ENCODE data around the gene HPCAL1. TPM values are rescaled to one million over a fixed set of nuclear protein-coding genes. Genes with fewer than 3 reads are reported as not detected.

Gene HPCAL1
- total and polyA plus RNA-seq, 2 donors (not counting 3 experiments of a cell fraction or from before 2014, with no cell fraction given), result 56.5 to 77.4 TPM

DNA sequence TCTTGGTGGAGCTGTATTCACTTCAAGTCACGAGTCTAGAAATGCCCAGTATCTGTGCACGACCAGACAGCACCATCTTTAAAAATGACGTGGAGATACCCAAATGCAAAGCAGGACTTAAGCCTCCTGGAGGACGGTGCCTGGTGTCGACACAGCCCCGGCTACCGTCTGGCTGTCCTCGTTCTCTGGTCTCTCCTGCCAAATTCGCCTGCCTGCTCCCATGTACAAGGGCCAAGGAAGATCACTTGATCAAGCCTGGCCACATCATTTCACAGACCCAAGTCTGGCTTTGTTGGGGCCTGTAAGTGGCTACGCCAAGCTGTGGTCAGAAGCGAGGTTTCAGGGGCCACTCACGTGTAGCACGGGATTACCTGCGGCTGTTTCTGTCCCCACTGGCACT lies 136.0 kb downstream of the HPCAL1 start:
- Histone ChIP-seq H3K79me2 (ENCODE audit: control insufficient read depth, insufficient read depth, low read length) (no peaks in the 10 kb centered on the region), H3K9ac (replicated peaks; ENCODE audit: extremely low read depth, insufficient read depth, low read length) (no peak overlapping the region), H3K9me1 (replicated peaks; ENCODE audit: control insufficient read depth, extremely low read depth, insufficient read depth, low read length) (no peaks in the 10 kb centered on the region), H3K27me3 (ENCODE audit: control insufficient read depth in 2 of 2, insufficient read depth in 2 of 2, low read length in 2 of 2) (no peaks in the 10 kb centered on the region), H3K4me3 (replicated peaks in 1 of 3; ENCODE audit: insufficient read depth in 1 of 3, low read depth in 1 of 3, low read length in 3 of 3) (no peak overlapping the region), H3K9me3 (replicated peaks; ENCODE audit: control insufficient read depth, insufficient read depth, low read length) (no peaks in the 10 kb centered on the region), H3K4me2 (ENCODE audit: insufficient read depth, low read length) (no peak overlapping the region), H4K20me1 (replicated peaks; ENCODE audit: control insufficient read depth, extremely low read depth, insufficient read depth, low read length) (no peaks in the 10 kb centered on the region), H3K4me1 (ENCODE audit: control insufficient read depth, extremely low read depth, insufficient read depth, low read length) (peaks cover 3% of the 10 kb centered on the region), H2AFZ (ENCODE audit: low read depth, low read length) (no peak overlapping the region), H3K36me3 (ENCODE audit: control insufficient read depth in 2 of 2, extremely low read depth in 1 of 2, insufficient read depth in 2 of 2, low read length in 2 of 2) (peaks cover 19 to 23% of the 10 kb centered on the region in 2 experiments), H3K27ac (ENCODE audit: insufficient read depth, low read depth, low read length) (no peak overlapping the region)
- no peak for FAIRE-seq
- intact Hi-C loops (cut with micrococcal nuclease) (loop anchor here (5.0 kb wide), 1 partner anchor 626 kb away; no protein-coding TSS in a partner anchor), dilution Hi-C loops (cut with MboI; ENCODE audit: extremely low pct_ligation_motif_present, low sequenced_read_pairs) (no loop called here)
- no TSS peak for BruUV-seq (replicated peaks)
- POLR2A ChIA-PET, result no interaction called here
- peak; percentile 28 for TF ChIP-seq POLR2AphosphoS5 (IDR thresholded peaks at IDR 0.05; ENCODE audit: insufficient read depth, low read depth, low read length)
- no peak for TF ChIP-seq FOS (IDR thresholded peaks at IDR 0.05; ENCODE audit: borderline replicate concordance, insufficient read depth, low read length)
- no peak for DNase-seq (ENCODE audit: low read depth, low spot score)
- CTCF ChIA-PET, result interaction anchor here (3.0 to 10.5 kb wide), 3 partner anchors 221 to 367 kb away, joined by 18 to 565 read pairs (median 31); no protein-coding TSS in a partner anchor

DNA sequence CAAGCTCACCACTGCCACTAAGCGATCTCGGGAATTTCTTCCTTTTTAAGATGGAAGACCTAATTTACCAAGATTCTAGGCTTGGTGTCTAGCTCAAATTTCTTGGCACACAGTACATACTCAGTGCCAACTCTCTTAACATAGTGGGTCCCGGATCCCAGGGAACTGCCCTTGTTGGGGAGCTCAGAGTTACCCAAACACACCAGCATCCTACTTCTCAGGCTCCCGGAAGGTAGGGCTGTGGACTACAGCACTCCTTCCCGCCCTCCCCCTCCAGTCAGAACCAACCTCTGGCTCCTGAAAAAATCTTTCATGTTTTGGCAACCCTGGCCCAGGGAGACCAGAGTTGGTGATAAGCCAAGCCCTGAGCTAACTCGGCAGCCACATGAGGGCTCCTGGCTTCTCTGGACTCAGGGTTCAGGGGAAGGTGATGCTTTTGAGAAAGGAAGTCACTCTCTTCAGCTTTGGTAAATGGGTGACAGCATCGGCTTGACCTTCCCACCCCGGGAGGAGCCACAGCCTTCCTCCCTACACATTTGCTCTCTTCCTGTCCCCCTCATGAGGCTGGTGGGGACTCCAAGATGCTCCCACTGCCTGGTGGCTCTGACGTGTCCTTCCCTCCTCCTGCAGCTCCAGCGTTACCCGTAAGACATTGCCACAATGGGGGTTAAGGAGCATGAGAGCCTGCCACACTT lies 136.6 kb downstream of the HPCAL1 start:
- H3K27me3 ChIP-seq (ENCODE audit: control insufficient read depth in 2 of 2, insufficient read depth in 2 of 2, low read length in 2 of 2), result no peaks in the 10 kb centered on the region
- peaks cover 3% of the 10 kb centered on the region for H3K4me1 ChIP-seq (ENCODE audit: control insufficient read depth, extremely low read depth, insufficient read depth, low read length)
- ChIA-PET CTCF (interaction anchor here (3.0 to 10.5 kb wide), 3 partner anchors 221 to 367 kb away, joined by 18 to 565 read pairs (median 31); no protein-coding TSS in a partner anchor), POLR2A (no interaction called here)
- FAIRE-seq (no peak), DNase-seq (ENCODE audit: low read depth, low spot score) (no peak)
- H4K20me1 ChIP-seq (replicated peaks; ENCODE audit: control insufficient read depth, extremely low read depth, insufficient read depth, low read length), result no peaks in the 10 kb centered on the region
- intact Hi-C loops (cut with micrococcal nuclease), result loop anchor here (5.0 kb wide), 1 partner anchor 627 kb away; no protein-coding TSS in a partner anchor
- peaks cover 21 to 28% of the 10 kb centered on the region in 2 experiments for H3K36me3 ChIP-seq (ENCODE audit: control insufficient read depth in 2 of 2, extremely low read depth in 1 of 2, insufficient read depth in 2 of 2, low read length in 2 of 2)
- H3K9me3 ChIP-seq (replicated peaks; ENCODE audit: control insufficient read depth, insufficient read depth, low read length), result no peaks in the 10 kb centered on the region
- dilution Hi-C loops (cut with MboI; ENCODE audit: extremely low pct_ligation_motif_present, low sequenced_read_pairs), result no loop called here
- H3K9ac ChIP-seq (replicated peaks; ENCODE audit: extremely low read depth, insufficient read depth, low read length), result no peak overlapping the region
- peaks cover 5% of the 10 kb centered on the region for H3K79me2 ChIP-seq (ENCODE audit: control insufficient read depth, insufficient read depth, low read length)
- no peak overlapping the region for H2AFZ ChIP-seq (ENCODE audit: low read depth, low read length)
- H3K4me3 ChIP-seq (replicated peaks in 1 of 3; ENCODE audit: insufficient read depth in 1 of 3, low read depth in 1 of 3, low read length in 3 of 3), result no peak overlapping the region
- H3K4me2 ChIP-seq (ENCODE audit: insufficient read depth, low read length), result no peak overlapping the region
- no TSS peak for BruUV-seq (replicated peaks)
- no peak for TF ChIP-seq MYC (IDR thresholded peaks at IDR 0.05; ENCODE audit: low read depth, low read length)
- TF ChIP-seq GATA2 (IDR thresholded peaks at IDR 0.05; ENCODE audit: insufficient read depth, insufficient read length, low read depth, low read length), result no peak
- TF ChIP-seq JUN (IDR thresholded peaks at IDR 0.05; ENCODE audit: borderline replicate concordance, insufficient read depth, insufficient read length, low read depth), result no peak
- no peak for TF ChIP-seq POLR2A (IDR thresholded peaks at IDR 0.05; ENCODE audit: low read depth, low read length)
- TF ChIP-seq, protein P1, sequence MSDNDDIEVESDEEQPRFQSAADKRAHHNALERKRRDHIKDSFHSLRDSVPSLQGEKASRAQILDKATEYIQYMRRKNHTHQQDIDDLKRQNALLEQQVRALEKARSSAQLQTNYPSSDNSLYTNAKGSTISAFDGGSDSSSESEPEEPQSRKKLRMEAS (IDR thresholded peaks at IDR 0.05; ENCODE audit: insufficient read depth, insufficient read length), result no peak
- TF ChIP-seq CTCF (IDR thresholded peaks at IDR 0.05; ENCODE audit: extremely low read depth in 1 of 2, insufficient read depth in 1 of 2, low read depth in 1 of 2, low read length in 2 of 2), result no peak
- TF ChIP-seq POLR2AphosphoS5 (IDR thresholded peaks at IDR 0.05; ENCODE audit: insufficient read depth, low read depth, low read length), result no peak
- TF ChIP-seq FOS (IDR thresholded peaks at IDR 0.05; ENCODE audit: borderline replicate concordance, insufficient read depth, low read length), result no peak
- TF ChIP-seq EZH2 (IDR thresholded peaks at IDR 0.05; ENCODE audit: borderline replicate concordance, low read depth, low read length, severe bottlenecking), result no peak
- H3K9me1 ChIP-seq (replicated peaks; ENCODE audit: control insufficient read depth, extremely low read depth, insufficient read depth, low read length), result no peaks in the 10 kb centered on the region
- no peak overlapping the region for H3K27ac ChIP-seq (ENCODE audit: insufficient read depth, low read depth, low read length)

Measured in endothelial cell of umbilical vein (primary cell).